Measurements from ENCODE around the gene WDPCP. TPM values are rescaled to one million over a fixed set of nuclear protein-coding genes. Genes with fewer than 3 reads are reported as not detected.

The WDPCP gene
- total and polyA plus RNA-seq, 2 of the 8 experiments (the other 6 are each of a cell fraction or from before 2014, with no cell fraction given) = 9.3 to 25.8 TPM

DNA sequence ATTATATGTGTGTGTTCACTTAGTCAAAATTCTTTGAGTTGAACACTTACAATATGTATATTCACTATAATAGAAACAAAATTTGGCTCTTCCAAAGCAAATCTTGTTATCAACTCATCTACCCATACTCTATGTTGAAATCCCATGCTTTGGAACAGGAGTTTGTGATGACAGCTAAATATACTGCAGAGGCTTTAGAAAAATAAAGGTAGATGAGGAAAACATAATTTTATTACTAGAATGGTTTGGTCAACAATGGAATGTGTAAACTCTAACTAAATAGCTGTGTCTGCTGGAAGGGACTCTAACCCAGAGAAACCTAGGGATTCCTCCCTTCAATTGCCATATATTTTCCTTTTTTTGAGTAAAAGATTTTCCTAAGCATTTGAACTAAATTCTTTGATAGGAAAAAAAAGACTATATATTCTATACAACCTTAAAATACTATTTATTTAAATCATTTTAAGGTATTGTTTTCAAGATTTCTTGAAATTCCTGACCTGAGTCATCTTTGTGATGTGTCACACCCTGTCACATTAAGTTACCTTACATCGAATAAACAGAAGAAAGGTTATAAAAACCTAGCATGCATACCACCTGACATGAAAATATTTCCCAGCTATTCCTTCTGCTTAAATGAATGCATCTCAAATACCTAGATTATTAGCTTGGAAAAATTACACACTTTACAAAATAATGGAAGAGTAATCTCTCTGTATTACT is 362.2 kb downstream of the WDPCP start:
- FAIRE-seq = no peak
- H3K23ac ChIP-seq (ENCODE audit: insufficient read length) = no peak overlapping the region
- H3K27me3 ChIP-seq (replicated peaks in 1 of 4; ENCODE audit: control insufficient read depth in 3 of 4, extremely low read depth in 1 of 4, insufficient read depth in 3 of 4, low read length in 3 of 4) = no peaks in the 10 kb centered on the region
- H3K14ac ChIP-seq (ENCODE audit: insufficient read length) = no peak overlapping the region
- H2BK15ac ChIP-seq (ENCODE audit: low read length) = no peak overlapping the region
- no peaks in the 10 kb centered on the region for H4K20me1 ChIP-seq (replicated peaks in 1 of 2; ENCODE audit: control insufficient read depth in 1 of 2, insufficient read depth in 2 of 2, low read length in 2 of 2)
- H3K4me3 ChIP-seq (ENCODE audit: extremely low read depth in 1 of 4, insufficient read depth in 2 of 4, low read depth in 3 of 4, low read length in 4 of 4) = no peak overlapping the region
- no peaks in the 10 kb centered on the region for H3K36me3 ChIP-seq (ENCODE audit: control insufficient read depth in 2 of 4, insufficient read depth in 4 of 4, low read length in 3 of 4)
- CTCF ChIA-PET (ENCODE audit: partially characterized antibody) = interaction anchor here (1.4 kb wide), 1 partner anchor 198 kb away, joined by 3 read pairs; no protein-coding TSS in a partner anchor
- no peak overlapping the region for H2BK12ac ChIP-seq (ENCODE audit: low read depth, low read length)
- H3K4ac ChIP-seq (replicated peaks; ENCODE audit: insufficient read length, low read depth, low read length) = no peak overlapping the region
- no peak overlapping the region for H4K5ac ChIP-seq (ENCODE audit: insufficient read length, low read depth, low read length)
- no peak overlapping the region for H2BK5ac ChIP-seq (ENCODE audit: low read depth, low read length)
- H3K9ac ChIP-seq (replicated peaks in 1 of 4; ENCODE audit: extremely low read depth in 1 of 4, low read depth in 3 of 4, low read length in 3 of 4) = no peak overlapping the region
- H2BK20ac ChIP-seq (ENCODE audit: low read length) = no peak overlapping the region
- POLR2A ChIA-PET (ENCODE audit: partially characterized antibody) = no interaction called here
- H4K91ac ChIP-seq (replicated peaks; ENCODE audit: insufficient read length, low read length) = no peak overlapping the region
- H4K8ac ChIP-seq (ENCODE audit: extremely low read depth, insufficient read depth, low read length) = no peak overlapping the region
- H3K79me1 ChIP-seq (ENCODE audit: low read depth, low read length) = no peaks in the 10 kb centered on the region
- H3K23me2 ChIP-seq (ENCODE audit: low read depth, low read length) = no peaks in the 10 kb centered on the region
- no peaks in the 10 kb centered on the region for H3K79me2 ChIP-seq (ENCODE audit: control insufficient read depth in 1 of 2, insufficient read depth in 2 of 2, low read length in 2 of 2)
- no peaks in the 10 kb centered on the region for H3K9me3 ChIP-seq (ENCODE audit: insufficient read depth in 2 of 2, low read depth in 1 of 2, low read length in 1 of 2)
- H3K56ac ChIP-seq (replicated peaks; ENCODE audit: insufficient read length, low read depth, low read length) = no peak overlapping the region
- no peak overlapping the region for H3K27ac ChIP-seq (ENCODE audit: low read depth, low read length)
- TF ChIP-seq RXRA (IDR thresholded peaks at IDR 0.05; ENCODE audit: insufficient read depth, low read depth, low read length) (no peak), JUN (IDR thresholded peaks at IDR 0.05; ENCODE audit: low read depth, low read length) (no peak), BCL11A (IDR thresholded peaks at IDR 0.05; ENCODE audit: low read depth in 2 of 2, low read length in 2 of 2) (no peak), SP4 (IDR thresholded peaks at IDR 0.05; ENCODE audit: low read length) (no peak), EZH2 (IDR thresholded peaks at IDR 0.05; ENCODE audit: low read depth, low read length, severe bottlenecking) (no peak), SUZ12 (IDR thresholded peaks at IDR 0.05; ENCODE audit: low read length) (no peak), SP2 (IDR thresholded peaks at IDR 0.05; ENCODE audit: low read length) (no peak), CTBP2 (IDR thresholded peaks at IDR 0.05; ENCODE audit: borderline replicate concordance, insufficient read depth, insufficient read length, low read length) (no peak), SP1 (IDR thresholded peaks at IDR 0.05; ENCODE audit: low read depth, low read length) (no peak)
- TF ChIP-seq, protein P1, sequence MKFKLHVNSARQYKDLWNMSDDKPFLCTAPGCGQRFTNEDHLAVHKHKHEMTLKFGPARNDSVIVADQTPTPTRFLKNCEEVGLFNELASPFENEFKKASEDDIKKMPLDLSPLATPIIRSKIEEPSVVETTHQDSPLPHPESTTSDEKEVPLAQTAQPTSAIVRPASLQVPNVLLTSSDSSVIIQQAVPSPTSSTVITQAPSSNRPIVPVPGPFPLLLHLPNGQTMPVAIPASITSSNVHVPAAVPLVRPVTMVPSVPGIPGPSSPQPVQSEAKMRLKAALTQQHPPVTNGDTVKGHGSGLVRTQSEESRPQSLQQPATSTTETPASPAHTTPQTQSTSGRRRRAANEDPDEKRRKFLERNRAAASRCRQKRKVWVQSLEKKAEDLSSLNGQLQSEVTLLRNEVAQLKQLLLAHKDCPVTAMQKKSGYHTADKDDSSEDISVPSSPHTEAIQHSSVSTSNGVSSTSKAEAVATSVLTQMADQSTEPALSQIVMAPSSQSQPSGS (IDR thresholded peaks at IDR 0.05; ENCODE audit: low read length) = no peak
- TF ChIP-seq, protein P2, sequence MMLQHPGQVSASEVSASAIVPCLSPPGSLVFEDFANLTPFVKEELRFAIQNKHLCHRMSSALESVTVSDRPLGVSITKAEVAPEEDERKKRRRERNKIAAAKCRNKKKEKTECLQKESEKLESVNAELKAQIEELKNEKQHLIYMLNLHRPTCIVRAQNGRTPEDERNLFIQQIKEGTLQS (IDR thresholded peaks at IDR 0.05; ENCODE audit: insufficient read depth, low read depth, low read length) = no peak
- no peak overlapping the region for H2AK5ac ChIP-seq (ENCODE audit: low read depth, low read length)
- no peak for DNase-seq (ENCODE audit: low read depth in 1 of 2, low spot score in 2 of 2)
- no peak overlapping the region for H2BK120ac ChIP-seq (replicated peaks; ENCODE audit: low read depth, low read length)
- no peak overlapping the region for H2AFZ ChIP-seq (ENCODE audit: low read length)
- no peak overlapping the region for H3K4me2 ChIP-seq (ENCODE audit: insufficient read depth in 1 of 2, low read depth in 2 of 2, low read length in 2 of 2)
- 88% methylated on average over 1 of the region's 1 CpG; no CpG with 5 or more reads in 1 of the 2 experiments for WGBS, 2 experiments (ENCODE audit: extremely low coverage in 1 of 2, insufficient coverage in 1 of 2, insufficient read length in 1 of 2, insufficient replicate concordance in 2 of 2, low coverage in 1 of 2, low lambda C conversion rate in 2 of 2, missing lambda C conversion rate in 1 of 2)
- H3K18ac ChIP-seq (ENCODE audit: extremely low read depth, low read length) = no peak overlapping the region
- no peaks in the 10 kb centered on the region for H3K4me1 ChIP-seq (replicated peaks in 1 of 4; ENCODE audit: control insufficient read depth in 3 of 4, insufficient read depth in 4 of 4, low read length in 3 of 4)
